Eye (tissue), 1 donor: ENCODE measurements around the gene FAM200A.
A peak's percentile ranks its signal among the peaks of the same experiment; 100 is the strongest.

Experiments used
- DNase-seq: peaks from one replicate; pipeline ENCODE4 v3.0.0-alpha.2; 2015

Gene FAM200A

DNA sequence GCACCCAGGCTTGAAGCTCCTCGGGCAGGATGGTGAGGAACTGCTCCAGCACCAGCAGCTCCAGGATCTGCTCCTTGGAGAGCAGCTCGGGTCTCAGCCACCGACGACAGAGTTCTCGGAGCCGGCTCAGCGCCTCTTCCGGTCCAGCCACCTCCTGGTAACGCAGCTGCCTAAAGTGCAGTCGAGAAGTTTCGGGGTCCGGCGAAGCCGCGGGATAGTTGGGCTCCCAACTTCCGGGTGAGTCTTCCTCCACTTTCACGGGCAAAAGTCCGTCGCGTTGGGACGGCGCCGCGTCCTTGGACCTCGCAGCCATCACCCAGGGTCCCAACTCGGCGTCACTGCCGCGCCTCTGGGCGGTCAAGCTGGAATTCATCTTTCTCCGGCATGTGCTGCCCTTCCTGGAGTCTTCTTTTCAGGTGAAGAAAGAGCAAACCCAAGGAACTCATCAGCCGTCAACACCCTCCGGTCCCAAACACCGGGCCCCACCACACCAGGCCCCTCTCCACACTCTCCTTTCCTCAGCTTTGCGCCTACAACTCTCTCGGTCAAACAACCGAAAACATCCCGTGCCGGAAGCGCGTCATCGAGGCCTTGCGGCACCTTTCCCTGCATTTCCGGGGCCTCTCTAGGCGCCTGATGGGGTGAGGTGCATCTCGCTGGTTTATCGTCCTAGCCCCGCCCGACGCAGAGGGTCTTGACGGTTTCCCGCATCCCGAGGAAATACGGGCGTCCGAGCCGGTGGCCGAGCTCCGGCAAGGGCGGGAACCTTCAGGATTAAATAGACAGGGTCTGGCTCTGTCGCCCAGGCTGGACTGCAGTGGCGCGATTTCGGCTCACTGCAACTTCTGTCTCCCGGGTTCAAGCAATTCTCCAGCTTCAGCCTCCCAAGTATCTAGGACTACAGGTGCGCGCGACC, 51.9 kb downstream of the FAM200A start, which contains the start of gene ZNF394:
TSS of gene ZNF394 (minus strand) at position 561 of the 916 bp plus-strand sequence. CDS start at position 373, 188 bp downstream.
- peak; percentile 97 for DNase-seq

DNA sequence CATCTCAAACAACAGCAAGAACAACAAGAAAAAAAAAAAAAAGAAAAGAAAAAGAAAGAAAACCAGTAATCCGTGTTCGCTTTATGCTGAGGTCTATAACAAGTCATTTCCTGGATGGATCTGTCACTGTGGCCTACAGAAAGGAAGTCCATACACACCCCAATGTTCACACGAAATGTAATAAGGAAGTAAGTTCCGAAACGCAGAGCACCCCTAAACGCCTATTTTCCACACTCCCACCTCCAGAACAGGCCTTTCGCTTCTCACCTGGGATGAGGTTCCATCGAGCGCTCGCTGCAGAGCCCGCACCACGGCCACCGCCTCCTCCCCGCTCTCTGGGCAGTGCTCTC, 52.6 kb downstream of the FAM200A start:
- no peak for DNase-seq

DNA sequence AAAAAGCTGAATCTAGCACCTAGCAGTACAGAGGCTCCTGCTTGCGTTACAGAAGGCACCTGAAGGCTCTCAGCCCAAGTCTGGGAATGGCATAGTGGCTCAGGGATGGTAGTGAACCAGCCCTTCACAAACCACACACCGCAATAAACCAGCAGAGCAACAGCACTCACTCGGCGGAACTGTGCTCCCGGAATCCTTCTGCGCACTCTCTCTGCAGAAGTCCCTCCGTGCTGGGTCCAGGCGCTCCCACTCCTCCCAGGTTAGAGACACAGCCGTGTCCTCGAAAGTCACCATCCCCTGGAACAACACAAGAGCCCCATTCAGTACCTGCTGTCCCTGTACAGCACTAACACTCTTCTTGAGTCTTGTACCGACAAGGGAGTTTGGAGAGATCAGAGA, 53.4 kb downstream of the FAM200A start:
- no peak for DNase-seq

DNA sequence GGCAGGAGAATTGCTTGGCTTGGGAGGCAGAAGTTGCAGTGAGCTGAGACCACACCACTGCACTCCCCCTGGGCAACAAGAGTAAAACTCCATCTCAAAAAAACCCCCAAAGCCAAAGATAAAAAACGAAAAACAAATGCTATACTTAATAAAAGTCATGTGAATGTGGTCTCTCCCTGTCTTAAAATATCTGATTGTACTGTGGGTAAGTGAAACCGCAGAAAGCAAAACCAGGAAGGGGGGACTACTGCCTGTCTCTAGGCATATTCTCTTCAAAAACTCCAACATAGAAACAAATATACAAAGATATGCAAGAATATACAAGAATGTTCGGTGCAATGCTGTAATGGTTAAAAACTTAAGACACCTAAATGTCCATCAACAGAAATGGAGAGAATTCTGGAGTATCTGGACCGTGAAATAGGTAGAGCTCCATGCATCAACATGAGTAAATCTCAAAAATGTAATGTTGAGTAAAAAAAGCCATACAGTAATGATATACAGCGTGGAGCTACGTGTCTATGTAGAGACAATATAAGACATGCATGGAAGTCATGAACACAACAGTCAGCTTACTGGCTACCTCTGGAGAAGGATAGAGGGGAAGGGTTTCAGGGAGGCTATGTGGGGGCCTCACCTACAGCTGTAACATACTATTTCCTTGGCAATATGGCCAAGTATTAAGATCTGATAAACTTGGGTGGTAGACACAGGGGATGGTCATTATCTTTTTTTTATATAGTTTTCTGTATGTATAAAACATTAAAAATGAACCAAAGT, 54.0 kb downstream of the FAM200A start:
- DNase-seq = no peak
